Measurements from ENCODE around the gene HRAS. TPM values are rescaled to one million over a fixed set of nuclear protein-coding genes. Genes with fewer than 3 reads are reported as not detected.

The HRAS gene
- polyA plus RNA-seq, 3 donors: 10.1 to 32.9 (median 10.3) TPM

- peaks cover 20 to 23% of the 10 kb centered on the region in 2 donors for H3K36me3 ChIP-seq (replicated peaks in 1 of 2; ENCODE audit: control insufficient read depth in 1 of 2, insufficient read depth in 2 of 2, low read length in 2 of 2)
- no peak overlapping the region for H3K4me3 ChIP-seq (replicated peaks in 1 of 3; ENCODE audit: low read depth in 2 of 3, low read length in 3 of 3)
- WGBS (ENCODE audit: insufficient coverage): 98% methylated on average over 16 of the region's 18 CpGs
- Mint-ChIP-seq H3K27ac (no peak overlapping the region), H3K27me3 (ENCODE audit: low read depth in 3 of 3) (peaks cover 0 to 4% (median 2%) of the 10 kb centered on the region in 3 donors), H3K9me3 (no peaks in the 10 kb centered on the region), H3K36me3 (peaks cover 15% of the 10 kb centered on the region in 2 donors), H3K4me1 (peaks cover 2% of the 10 kb centered on the region), H3K4me3 (no peak overlapping the region)
- H3K9ac ChIP-seq (ENCODE audit: insufficient read depth, low read length, poor library complexity, severe bottlenecking): no peak overlapping the region
- H3K27ac ChIP-seq (ENCODE audit: low read depth in 1 of 2, low read length in 2 of 2): no peak overlapping the region
- H3K79me2 ChIP-seq (ENCODE audit: insufficient read depth, low read length): peaks cover 11% of the 10 kb centered on the region
- peaks cover 26% of the 10 kb centered on the region for H4K20me1 ChIP-seq (ENCODE audit: insufficient read depth, low read length)
- no peak overlapping the region for H3K4me2 ChIP-seq (replicated peaks; ENCODE audit: extremely low read depth, low read length, poor library complexity, severe bottlenecking)
- TF ChIP-seq CTCF (IDR thresholded peaks at IDR 0.05): no peak
- H2AFZ ChIP-seq (ENCODE audit: insufficient read depth, low read depth, low read length, poor library complexity, severe bottlenecking): no peak overlapping the region
- no peaks in the 10 kb centered on the region for H3K9me3 ChIP-seq (replicated peaks in 1 of 2; ENCODE audit: control insufficient read depth in 1 of 2, insufficient read depth in 1 of 2, low read length in 2 of 2)
- DNase-seq: no peak
- no peaks in the 10 kb centered on the region for H3K27me3 ChIP-seq (ENCODE audit: control insufficient read depth in 2 of 2, insufficient read depth in 2 of 2, low read length in 2 of 2)
- intact Hi-C loops (cut with micrococcal nuclease): no loop called here
- H3K4me1 ChIP-seq (ENCODE audit: control insufficient read depth in 1 of 2, insufficient read depth in 2 of 2, low read length in 2 of 2): peaks cover 10 to 11% of the 10 kb centered on the region in 2 donors
Observed at GRCh38 chr11:529728-530411, 5.5 kb downstream of the HRAS start.

GRCh38 chr11:528815-529727, 6.3 kb downstream of the HRAS start:
- Mint-ChIP-seq H3K9me3 (no peaks in the 10 kb centered on the region), H3K27me3 (ENCODE audit: low read depth in 3 of 3) (peaks cover 2 to 4% (median 3%) of the 10 kb centered on the region in 3 donors), H3K4me1 (no peaks in the 10 kb centered on the region), H3K36me3 (peaks cover 15% of the 10 kb centered on the region in 2 donors), H3K27ac (no peak overlapping the region), H3K4me3 (no peak overlapping the region)
- H3K4me1 ChIP-seq (ENCODE audit: control insufficient read depth in 1 of 2, insufficient read depth in 2 of 2, low read length in 2 of 2): peaks cover 3% of the 10 kb centered on the region in 2 donors
- no peak overlapping the region for H3K9ac ChIP-seq (ENCODE audit: insufficient read depth, low read length, poor library complexity, severe bottlenecking)
- H3K79me2 ChIP-seq (ENCODE audit: insufficient read depth, low read length): peaks cover 3% of the 10 kb centered on the region
- H3K4me2 ChIP-seq (replicated peaks; ENCODE audit: extremely low read depth, low read length, poor library complexity, severe bottlenecking): no peak overlapping the region
- H3K9me3 ChIP-seq (replicated peaks in 1 of 2; ENCODE audit: control insufficient read depth in 1 of 2, insufficient read depth in 1 of 2, low read length in 2 of 2): no peaks in the 10 kb centered on the region
- no peak overlapping the region for H3K4me3 ChIP-seq (replicated peaks in 1 of 3; ENCODE audit: low read depth in 2 of 3, low read length in 3 of 3)
- intact Hi-C loops (cut with micrococcal nuclease): no loop called here
- H3K27me3 ChIP-seq (ENCODE audit: control insufficient read depth in 2 of 2, insufficient read depth in 2 of 2, low read length in 2 of 2): no peaks in the 10 kb centered on the region
- peaks cover 20 to 23% of the 10 kb centered on the region in 2 donors for H3K36me3 ChIP-seq (replicated peaks in 1 of 2; ENCODE audit: control insufficient read depth in 1 of 2, insufficient read depth in 2 of 2, low read length in 2 of 2)
- no peak for TF ChIP-seq CTCF (IDR thresholded peaks at IDR 0.05)
- no peak overlapping the region for H2AFZ ChIP-seq (ENCODE audit: insufficient read depth, low read depth, low read length, poor library complexity, severe bottlenecking)
- H4K20me1 ChIP-seq (ENCODE audit: insufficient read depth, low read length): peaks cover 18% of the 10 kb centered on the region
- no peak for DNase-seq
- H3K27ac ChIP-seq (ENCODE audit: low read depth in 1 of 2, low read length in 2 of 2): no peak overlapping the region
- 95% methylated on average over 29 of the region's 29 CpGs for WGBS (ENCODE audit: insufficient coverage)

Measured in CD14-positive monocyte (primary cell).